Keratinocyte (primary cell): Measurements from ENCODE around the gene UQCR10. TPM values are rescaled to one million over a fixed set of nuclear protein-coding genes. Genes with fewer than 3 reads are reported as not detected.

Experiments used
- DNase-seq: peaks from one replicate; pipeline ENCODE4 v3.0.0-alpha.2; 2011; ENCODE audit warnings: low read depth, missing footprints, low spot score
- FAIRE-seq: peaks from 2 replicates; lab custom pipeline; 2011; peaks lifted over from hg19 to GRCh38; lab: Jason Lieb, UNC
- H2AFZ ChIP-seq: 2 replicates; pipeline ENCODE4 v1.6.0; 2012; ENCODE audit warnings: low read length, control low read depth, inconsistent platforms; ENCODE audit not compliant: control insufficient read depth
- H3K27ac ChIP-seq: 2 replicates; pipeline ENCODE4 v1.5.1; 2011; ENCODE audit warnings: low read length; ENCODE audit not compliant: control insufficient read depth, insufficient read depth
- H3K27me3 ChIP-seq: 3 replicates; pipeline ENCODE4 v1.6.0; 2011; ENCODE audit warnings: low read length; ENCODE audit not compliant: control insufficient read depth, insufficient read depth; ENCODE audit errors: extremely low read depth
- H3K36me3 ChIP-seq, 2 experiments: 2 replicates in 1 of 2; 3 replicates in 1 of 2; pipeline ENCODE4 v1.5.1; 2011; ENCODE audit warnings: low read length in 2 of 2, mild to moderate bottlenecking in 1 of 2; ENCODE audit not compliant: control insufficient read depth in 2 of 2, insufficient read depth in 2 of 2; ENCODE audit errors: extremely low read depth in 1 of 2
- H3K4me1 ChIP-seq: 3 replicates; pipeline ENCODE4 v1.5.1; 2011; ENCODE audit warnings: low read length; ENCODE audit not compliant: control insufficient read depth, insufficient read depth; ENCODE audit errors: extremely low read depth
- H3K4me2 ChIP-seq: 3 replicates; pipeline ENCODE4 v1.6.0; 2011; ENCODE audit warnings: low read depth, low read length; ENCODE audit not compliant: control insufficient read depth, insufficient read depth; ENCODE audit errors: extremely low read depth
- H3K4me3 ChIP-seq, 3 experiments: fragments of 200-600 bp in 1 of 3; sonication (generic) in 1 of 3; 2 replicates in 2 of 3; 3 replicates in 1 of 3; pipeline ENCODE4 v1.5.1; 2011 to 2016; ENCODE audit warnings: low read length in 3 of 3, mild to moderate bottlenecking in 3 of 3, control low read depth in 2 of 3, inconsistent platforms in 1 of 3, low read depth in 1 of 3, mixed read lengths in 1 of 3, mixed run types in 1 of 3, moderate library complexity in 1 of 3; ENCODE audit not compliant: control insufficient read depth in 2 of 3, insufficient read depth in 2 of 3; ENCODE audit errors: extremely low read depth in 1 of 3
- H3K79me2 ChIP-seq: 2 replicates; pipeline ENCODE4 v1.6.0; 2012; ENCODE audit warnings: low read length; ENCODE audit not compliant: control insufficient read depth, insufficient read depth
- H3K9ac ChIP-seq: 3 replicates; pipeline ENCODE4 v1.6.0; 2011; ENCODE audit warnings: low read length; ENCODE audit not compliant: control insufficient read depth, insufficient read depth; ENCODE audit errors: extremely low read depth
- H3K9me1 ChIP-seq: 3 replicates; pipeline ENCODE4 v1.6.0; 2011; ENCODE audit warnings: low read length; ENCODE audit not compliant: control insufficient read depth, insufficient read depth; ENCODE audit errors: extremely low read depth
- H3K9me3 ChIP-seq: 2 replicates; pipeline ENCODE4 v1.5.1; 2012; ENCODE audit warnings: low read depth, low read length; ENCODE audit not compliant: control insufficient read depth
- H4K20me1 ChIP-seq: 3 replicates; pipeline ENCODE4 v1.6.0; 2011; ENCODE audit warnings: low read length; ENCODE audit not compliant: control insufficient read depth, insufficient read depth; ENCODE audit errors: extremely low read depth
- EZH2 ChIP-seq: IDR thresholded peaks from one replicate; pipeline ENCODE4 v1.6.1; 2012; ENCODE audit warnings: inconsistent platforms, mild to moderate bottlenecking, low read length, moderate library complexity
- dilution Hi-C: fragments of 300-500 bp; cut with MboI; formaldehyde crosslinking; loops from one replicate; pipeline ENCODE4 v1.7.0; 2020; ENCODE audit warnings: low sequenced_read_pairs; ENCODE audit not compliant: extremely low pct_ligation_motif_present
- polyA plus RNA-seq, 5 experiments: library from polyadenylated mRNA; depleted of rRNA in 3 of 5; stranded (reverse) in 3 of 5; stranded (forward) in 1 of 5; unstranded in 1 of 5; fragments of >200 nt; gene quantifications; 1 replicate in 1 of 5; 2 replicates in 3 of 5; 3 replicates in 1 of 5; pipeline versions ENCODE4 v1.2.1 to v1.2.3, GENCODE V29; 2011 to 2012; ENCODE audit warnings: missing spikeins in 2 of 5, low read depth in 1 of 5, low replicate concordance in 1 of 5
- TF ChIP-seq, protein P1 (sequence below), 3 experiments: IDR thresholded peaks in 1 of 3; conservative IDR thresholded peaks in 1 of 3; optimal IDR thresholded peaks in 1 of 3; 2 replicates in 2 of 3; 3 replicates in 1 of 3; pipeline versions ENCODE3 to v1.5.1; 2011; ENCODE audit warnings: low read length in 3 of 3, mild to moderate bottlenecking in 3 of 3, moderate library complexity in 2 of 3, control low read depth in 1 of 3, inconsistent platforms in 1 of 3; ENCODE audit not compliant: insufficient read depth in 2 of 3; ENCODE audit errors: extremely low read depth in 1 of 3

UQCR10 gene
- polyA plus RNA-seq, 1 donor (not counting 4 experiments of a cell fraction or from before 2014, with no cell fraction given) = 161 TPM

DNA sequence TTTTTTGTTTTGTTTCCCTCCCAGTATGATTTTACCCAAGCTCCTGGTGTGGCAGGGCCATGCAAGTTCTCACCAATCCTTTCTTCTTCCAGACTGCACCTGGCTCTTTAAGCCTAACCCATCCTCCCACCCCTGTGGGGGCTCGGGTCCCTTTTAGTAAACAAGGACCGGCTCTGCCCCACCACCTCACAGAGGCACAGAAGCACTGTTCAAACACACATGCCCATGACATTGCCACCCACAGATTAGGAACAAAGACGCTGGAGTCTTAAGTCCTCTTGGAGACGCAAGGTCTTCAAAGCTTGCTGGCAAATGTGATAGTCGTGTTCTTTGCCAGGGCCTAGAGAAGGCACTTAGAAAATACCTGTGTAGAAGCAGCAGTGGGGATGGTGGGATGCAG, 18.9 kb downstream of the UQCR10 start:
- DNase-seq = no peak
- no peak overlapping the region for H3K4me2 ChIP-seq
- H3K9ac ChIP-seq = no peak overlapping the region
- TF ChIP-seq, protein P1, sequence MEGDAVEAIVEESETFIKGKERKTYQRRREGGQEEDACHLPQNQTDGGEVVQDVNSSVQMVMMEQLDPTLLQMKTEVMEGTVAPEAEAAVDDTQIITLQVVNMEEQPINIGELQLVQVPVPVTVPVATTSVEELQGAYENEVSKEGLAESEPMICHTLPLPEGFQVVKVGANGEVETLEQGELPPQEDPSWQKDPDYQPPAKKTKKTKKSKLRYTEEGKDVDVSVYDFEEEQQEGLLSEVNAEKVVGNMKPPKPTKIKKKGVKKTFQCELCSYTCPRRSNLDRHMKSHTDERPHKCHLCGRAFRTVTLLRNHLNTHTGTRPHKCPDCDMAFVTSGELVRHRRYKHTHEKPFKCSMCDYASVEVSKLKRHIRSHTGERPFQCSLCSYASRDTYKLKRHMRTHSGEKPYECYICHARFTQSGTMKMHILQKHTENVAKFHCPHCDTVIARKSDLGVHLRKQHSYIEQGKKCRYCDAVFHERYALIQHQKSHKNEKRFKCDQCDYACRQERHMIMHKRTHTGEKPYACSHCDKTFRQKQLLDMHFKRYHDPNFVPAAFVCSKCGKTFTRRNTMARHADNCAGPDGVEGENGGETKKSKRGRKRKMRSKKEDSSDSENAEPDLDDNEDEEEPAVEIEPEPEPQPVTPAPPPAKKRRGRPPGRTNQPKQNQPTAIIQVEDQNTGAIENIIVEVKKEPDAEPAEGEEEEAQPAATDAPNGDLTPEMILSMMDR (optimal IDR thresholded peaks at IDR 0.05 in 1 of 3, IDR thresholded peaks at IDR 0.05 in 1 of 3, conservative IDR thresholded peaks at IDR 0.05 in 1 of 3; ENCODE audit: extremely low read depth in 1 of 3, insufficient read depth in 2 of 3, low read length in 3 of 3) = no peak
- TF ChIP-seq EZH2 = no peak
- no peaks in the 10 kb centered on the region for H4K20me1 ChIP-seq
- H3K36me3 ChIP-seq = peaks cover 15 to 28% of the 10 kb centered on the region in 2 experiments
- no peak for FAIRE-seq
- no peak overlapping the region for H3K4me3 ChIP-seq
- H3K27me3 ChIP-seq = no peaks in the 10 kb centered on the region
- H3K27ac ChIP-seq = no peak overlapping the region
- H3K9me1 ChIP-seq = no peaks in the 10 kb centered on the region
- no peak overlapping the region for H2AFZ ChIP-seq
- peaks cover 21% of the 10 kb centered on the region for H3K4me1 ChIP-seq
- dilution Hi-C loops = no loop called here
- H3K9me3 ChIP-seq = no peaks in the 10 kb centered on the region
- no peaks in the 10 kb centered on the region for H3K79me2 ChIP-seq

DNA sequence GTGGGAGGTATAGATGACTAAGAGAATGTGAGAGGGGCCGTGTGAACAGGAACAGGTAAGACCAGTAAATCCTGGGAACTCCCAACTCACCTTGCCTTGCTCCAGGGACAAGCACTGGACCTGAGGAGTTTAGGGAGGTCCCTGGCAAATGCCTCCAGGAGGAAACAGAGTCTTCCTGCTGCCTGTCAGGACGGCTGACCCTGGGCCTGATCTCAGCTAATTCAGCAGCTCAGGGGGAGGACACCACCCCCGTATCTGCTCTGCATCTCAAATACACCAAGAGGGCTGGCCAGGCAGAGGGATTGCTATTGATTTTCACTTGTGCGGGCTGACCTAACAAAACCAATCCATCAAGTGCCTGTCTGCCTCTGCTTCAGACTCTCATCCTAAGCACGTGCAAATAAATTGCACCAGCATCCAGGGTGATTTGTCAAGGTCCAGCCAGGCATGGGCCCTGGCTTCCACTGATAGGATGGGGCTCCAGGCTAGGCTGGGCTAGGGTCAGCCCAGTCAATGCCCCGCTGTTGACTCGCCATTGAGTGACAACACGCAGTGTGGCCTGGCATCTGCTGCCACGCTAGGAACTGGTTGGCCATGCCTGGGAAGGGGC, 20.3 kb downstream of the UQCR10 start:
- H3K4me3 ChIP-seq = no peak overlapping the region
- no peak overlapping the region for H3K27ac ChIP-seq
- H3K9ac ChIP-seq = no peak overlapping the region
- no peaks in the 10 kb centered on the region for H3K79me2 ChIP-seq
- dilution Hi-C loops = no loop called here
- no peak for DNase-seq
- no peak overlapping the region for H2AFZ ChIP-seq
- no peaks in the 10 kb centered on the region for H4K20me1 ChIP-seq
- no peaks in the 10 kb centered on the region for H3K27me3 ChIP-seq
- peaks cover 7% of the 10 kb centered on the region for H3K4me1 ChIP-seq
- H3K4me2 ChIP-seq = no peak overlapping the region
- H3K9me3 ChIP-seq = no peaks in the 10 kb centered on the region
- peaks cover 24 to 31% of the 10 kb centered on the region in 2 experiments for H3K36me3 ChIP-seq
- FAIRE-seq = no peak
- H3K9me1 ChIP-seq = no peaks in the 10 kb centered on the region
- TF ChIP-seq EZH2 = no peak
